MCF 10A (cell line): ENCODE results near the gene NECTIN1. TPM values are rescaled to one million over a fixed set of nuclear protein-coding genes. Genes with fewer than 3 reads are reported as not detected.

Experiments
- BruUV-seq: library from RNA; stranded (reverse); fragments of 400-500 nt; replicated peaks from 2 replicates; lab custom pipeline; 2021; lab: Mats Ljungman, UMichigan
- CTCF ChIA-PET: fragments of 300-600 bp; sonication (Branson Sonifier 250); formaldehyde crosslinking; extraction: SDS; loops from one replicate; lab custom pipeline; 2021; ENCODE audit warnings: antibody characterized with exemption, inconsistent platforms; lab: Yijun Ruan, JAX
- POLR2A ChIA-PET: fragments of 300-600, 350-650 bp; sonication (Branson Sonifier 250); formaldehyde crosslinking; extraction: SDS; loops from one replicate; lab custom pipeline; 2020; ENCODE audit warnings: antibody characterized with exemption, inconsistent platforms; lab: Yijun Ruan, JAX
- DNase-seq: peaks from one replicate; pipeline ENCODE4 v3.0.0-alpha.2; 2018; ENCODE audit not compliant: unreplicated experiment
- H3K27ac Mint-ChIP-seq: one replicate; pipeline ENCODE4 v1.8.0; 2022; ENCODE audit warnings: mild to moderate bottlenecking, low read depth, mixed read lengths; ENCODE audit not compliant: unreplicated experiment
- H3K27me3 Mint-ChIP-seq: one replicate; pipeline ENCODE4 v1.8.0; 2022; ENCODE audit warnings: mixed read lengths; ENCODE audit not compliant: insufficient read depth, unreplicated experiment
- H3K36me3 Mint-ChIP-seq: one replicate; pipeline ENCODE4 v1.8.0; 2022; ENCODE audit warnings: mild to moderate bottlenecking, moderate library complexity, mixed read lengths; ENCODE audit not compliant: insufficient read depth, unreplicated experiment
- H3K4me1 Mint-ChIP-seq: one replicate; pipeline ENCODE4 v1.8.0; 2022; ENCODE audit warnings: mixed read lengths; ENCODE audit not compliant: insufficient read depth, unreplicated experiment
- H3K4me3 Mint-ChIP-seq: one replicate; pipeline ENCODE4 v1.8.0; 2022; ENCODE audit warnings: mild to moderate bottlenecking, moderate library complexity, mixed read lengths; ENCODE audit not compliant: unreplicated experiment
- H3K9me3 Mint-ChIP-seq: one replicate; pipeline ENCODE4 v1.8.0; 2022; ENCODE audit warnings: mixed read lengths; ENCODE audit not compliant: unreplicated experiment
- intact Hi-C: fragments of 100-400 bp; cut with micrococcal nuclease; formaldehyde crosslinking; loops from 2 replicates; pipeline ENCODE4 v1.14.1; 2022
- total RNA-seq: library from RNA; stranded (reverse); gene quantifications from 2 replicates; pipeline ENCODE4 v1.2.3, GENCODE V29; 2022
- TF ChIP-seq, protein P1 (sequence below): fragments of 200-600 bp; IDR thresholded peaks from one replicate; pipeline ENCODE4 v1.8.0; 2022; ENCODE audit warnings: antibody characterized with exemption, mild to moderate bottlenecking; ENCODE audit not compliant: unreplicated experiment

NECTIN1 gene
- total RNA-seq, 1 experiment from 2014 or later, result 59.2 TPM

DNA sequence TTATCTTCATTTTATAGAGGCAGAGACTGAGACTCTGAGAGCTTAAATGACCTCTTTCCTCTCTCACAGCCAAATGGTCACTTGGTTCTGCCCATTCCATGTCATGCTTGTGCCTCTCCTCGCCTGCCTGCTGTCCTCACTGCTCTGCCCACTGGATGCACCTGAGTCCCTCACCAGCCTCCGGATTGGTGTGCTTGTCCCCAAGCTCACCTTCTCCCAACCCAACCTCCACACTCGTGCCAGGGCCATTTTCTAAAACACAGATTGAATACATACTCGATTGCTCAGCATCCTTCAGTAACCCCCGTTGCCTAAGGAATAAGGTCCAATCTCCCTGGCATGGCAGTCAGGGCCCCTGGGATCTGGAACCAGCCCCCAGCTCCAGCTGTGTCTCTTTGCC, 28.4 kb upstream of the NECTIN1 start:
- Mint-ChIP-seq H3K4me1 (peaks cover 11% of the 10 kb centered on the region), H3K9me3 (no peaks in the 10 kb centered on the region), H3K4me3 (no peak overlapping the region), H3K27me3 (no peaks in the 10 kb centered on the region), H3K27ac (no peak overlapping the region), H3K36me3 (peaks cover 7% of the 10 kb centered on the region)
- ChIA-PET CTCF (interaction anchor here (1.0 to 1.8 kb wide), 4 partner anchors 9 to 351 kb away, joined by 3 to 9 read pairs (median 3); no protein-coding TSS in a partner anchor), POLR2A (no interaction called here)
- TF ChIP-seq, protein P1, sequence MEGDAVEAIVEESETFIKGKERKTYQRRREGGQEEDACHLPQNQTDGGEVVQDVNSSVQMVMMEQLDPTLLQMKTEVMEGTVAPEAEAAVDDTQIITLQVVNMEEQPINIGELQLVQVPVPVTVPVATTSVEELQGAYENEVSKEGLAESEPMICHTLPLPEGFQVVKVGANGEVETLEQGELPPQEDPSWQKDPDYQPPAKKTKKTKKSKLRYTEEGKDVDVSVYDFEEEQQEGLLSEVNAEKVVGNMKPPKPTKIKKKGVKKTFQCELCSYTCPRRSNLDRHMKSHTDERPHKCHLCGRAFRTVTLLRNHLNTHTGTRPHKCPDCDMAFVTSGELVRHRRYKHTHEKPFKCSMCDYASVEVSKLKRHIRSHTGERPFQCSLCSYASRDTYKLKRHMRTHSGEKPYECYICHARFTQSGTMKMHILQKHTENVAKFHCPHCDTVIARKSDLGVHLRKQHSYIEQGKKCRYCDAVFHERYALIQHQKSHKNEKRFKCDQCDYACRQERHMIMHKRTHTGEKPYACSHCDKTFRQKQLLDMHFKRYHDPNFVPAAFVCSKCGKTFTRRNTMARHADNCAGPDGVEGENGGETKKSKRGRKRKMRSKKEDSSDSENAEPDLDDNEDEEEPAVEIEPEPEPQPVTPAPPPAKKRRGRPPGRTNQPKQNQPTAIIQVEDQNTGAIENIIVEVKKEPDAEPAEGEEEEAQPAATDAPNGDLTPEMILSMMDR, result no peak
- BruUV-seq, result no TSS peak
- intact Hi-C loops, result no loop called here
- no peak for DNase-seq

DNA sequence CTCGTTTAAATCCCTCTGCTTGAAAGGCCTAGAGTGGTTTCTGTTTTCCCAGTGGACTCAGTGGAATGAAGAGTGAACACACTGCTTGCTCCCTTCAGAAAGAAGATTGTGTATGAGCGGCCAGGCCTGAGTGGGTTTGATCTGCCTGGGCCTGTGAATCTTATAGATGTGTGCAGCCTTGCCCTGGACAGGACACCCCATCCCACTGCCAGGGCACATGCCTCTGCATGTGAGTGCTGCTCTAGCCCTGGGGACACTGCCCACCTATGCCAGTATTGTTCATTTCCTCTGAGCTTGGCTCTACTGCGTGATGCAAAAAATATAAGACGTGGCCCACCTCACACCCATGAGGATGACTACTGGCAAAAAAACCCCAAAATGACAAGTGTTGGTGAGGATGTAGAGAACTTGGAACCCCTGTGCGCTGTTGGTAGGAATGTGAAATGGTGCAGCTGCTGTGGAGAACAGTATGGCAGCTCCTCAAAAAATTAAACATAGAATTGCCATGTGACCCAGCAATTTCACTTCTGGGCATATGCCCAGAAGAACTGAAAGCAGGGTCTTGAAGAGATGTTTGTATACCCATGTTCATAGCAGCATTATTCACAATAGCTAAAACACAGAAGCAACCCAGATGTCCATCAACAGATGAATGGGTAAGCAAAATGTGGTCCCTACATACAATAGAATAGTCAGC, 27.3 kb upstream of the NECTIN1 start:
- CTCF ChIA-PET, result interaction anchor here (1.5 kb wide), 1 partner anchor 16 kb away, joined by 3 read pairs; no protein-coding TSS in a partner anchor

DNA sequence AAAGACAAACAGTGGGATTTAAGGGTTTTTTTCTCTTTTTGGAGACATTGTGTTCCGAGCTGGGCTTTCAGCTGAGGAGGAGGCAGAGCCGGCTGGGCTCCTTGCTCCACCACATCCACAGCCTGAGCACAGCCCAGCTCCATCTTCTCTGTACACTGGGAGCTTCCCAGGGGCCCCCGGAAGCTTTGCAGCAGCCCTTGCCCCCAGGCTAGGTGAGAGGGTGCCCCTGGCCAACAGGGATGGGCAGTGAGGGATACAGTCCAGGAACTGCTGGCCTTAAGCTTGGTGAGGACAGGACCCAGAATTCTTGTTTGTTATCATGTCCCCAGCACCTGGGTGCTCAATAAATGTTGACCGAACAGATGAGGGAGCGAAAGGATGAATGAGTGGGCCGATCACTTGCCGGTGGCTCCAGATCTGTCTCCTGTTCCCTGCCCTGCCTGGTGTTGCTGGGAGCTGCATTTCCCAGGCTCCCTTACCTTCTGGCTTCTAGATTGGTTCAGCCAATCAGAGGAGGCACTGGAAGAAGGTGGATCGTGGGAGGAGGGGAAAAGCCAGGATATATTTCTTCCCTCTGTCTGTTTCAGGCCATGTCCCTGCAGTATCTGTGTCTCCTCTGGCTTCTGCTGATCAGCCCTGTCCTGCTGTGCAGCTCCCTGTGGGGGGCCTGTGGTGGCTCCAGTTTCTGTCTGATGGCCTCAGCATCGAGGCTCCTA, 26.5 kb upstream of the NECTIN1 start:
- TF ChIP-seq, protein P1, result no peak
- Mint-ChIP-seq H3K27me3 (no peaks in the 10 kb centered on the region), H3K27ac (no peak overlapping the region), H3K36me3 (peaks cover 7% of the 10 kb centered on the region), H3K4me1 (peaks cover 11% of the 10 kb centered on the region), H3K4me3 (no peak overlapping the region), H3K9me3 (no peaks in the 10 kb centered on the region)
- CTCF ChIA-PET, result interaction anchor here (0.7 kb wide), 1 partner anchor 383 kb away, joined by 3 read pairs; no protein-coding TSS in a partner anchor
- no peak for DNase-seq
- intact Hi-C loops, result no loop called here
- POLR2A ChIA-PET, result no interaction called here
- no TSS peak for BruUV-seq

More for the DNA sequence above, 27.3 kb upstream of the NECTIN1 start:
- Mint-ChIP-seq H3K27me3 (no peaks in the 10 kb centered on the region), H3K4me1 (peaks cover 11% of the 10 kb centered on the region), H3K9me3 (no peaks in the 10 kb centered on the region), H3K4me3 (no peak overlapping the region), H3K36me3 (peaks cover 7% of the 10 kb centered on the region), H3K27ac (no peak overlapping the region)
- no peak for DNase-seq
- intact Hi-C loops, result no loop called here
- TF ChIP-seq, protein P1, result no peak
- POLR2A ChIA-PET, result interaction anchor here (1.1 kb wide), 1 partner anchor 13 kb away, joined by 3 read pairs; no protein-coding TSS in a partner anchor
- BruUV-seq, result no TSS peak

DNA sequence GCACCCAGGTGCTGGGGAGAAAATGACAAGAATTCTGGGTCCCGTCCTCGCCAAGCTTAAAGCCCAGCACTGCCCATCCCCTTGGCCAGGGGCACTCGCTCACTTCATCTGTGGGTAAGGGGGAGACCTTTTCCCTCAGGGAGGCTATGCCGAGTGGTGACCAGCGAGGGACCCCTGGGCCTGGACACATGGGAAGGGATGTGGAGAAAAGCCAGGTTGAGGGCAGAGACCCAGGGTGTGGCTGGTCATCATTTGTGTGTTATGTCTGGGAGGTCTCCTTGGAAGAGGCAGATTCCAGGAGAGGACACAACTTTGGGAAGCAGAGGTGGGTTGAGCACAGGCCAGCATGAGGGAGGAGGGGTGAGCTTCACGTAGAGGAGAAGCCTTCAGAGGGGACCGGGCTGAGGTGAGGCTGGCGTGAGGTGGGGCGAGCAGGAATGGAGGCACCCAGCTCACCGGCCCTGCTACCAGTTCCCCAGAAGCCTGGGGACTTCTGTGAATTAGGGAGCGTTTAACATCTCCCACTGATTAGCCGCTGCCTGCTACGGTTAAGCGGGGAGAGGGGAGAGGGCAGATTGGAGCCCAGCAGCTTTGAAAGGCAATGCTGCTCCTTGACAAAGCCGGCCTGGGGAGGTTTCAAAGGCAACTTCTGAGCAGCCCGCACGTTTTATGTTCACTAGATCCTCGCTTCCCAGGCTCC, 25.8 kb upstream of the NECTIN1 start:
- BruUV-seq, result no TSS peak
- ChIA-PET POLR2A (no interaction called here), CTCF (interaction anchor here (0.7 kb wide), 1 partner anchor 384 kb away, joined by 3 read pairs; no protein-coding TSS in a partner anchor)
- Mint-ChIP-seq H3K4me1 (peaks cover 11% of the 10 kb centered on the region), H3K27me3 (no peaks in the 10 kb centered on the region), H3K36me3 (peaks cover 7% of the 10 kb centered on the region), H3K9me3 (no peaks in the 10 kb centered on the region), H3K27ac (no peak overlapping the region), H3K4me3 (no peak overlapping the region)
- TF ChIP-seq, protein P1, result no peak
- intact Hi-C loops, result no loop called here
- DNase-seq, result no peak
